Astrocyte of the hippocampus (primary cell): Measurements from ENCODE around the gene MVB12A.
A peak's percentile ranks its signal among the peaks of the same experiment; 100 is the strongest.

ENCODE experiments used
- DNase-seq: peaks from one replicate; pipeline ENCODE4 v3.0.0; 2011; ENCODE audit warnings: low read depth, low spot score

Gene MVB12A

GRCh38 chr19:17419621-17420474, at the start of gene MVB12A:
TSS of gene MVB12A (plus strand) at chr19:17420047. CDS start at chr19:17420136, 89 bp downstream.
- DNase-seq, result peak; percentile 100

GRCh38 chr19:17376935-17377600, 42.8 kb upstream of the MVB12A start, which contains the start of gene PLVAP:
TSS of gene PLVAP (minus strand) at chr19:17377342. CDS start at chr19:17377288, 54 bp downstream.
- no peak for DNase-seq

GRCh38 chr19:17378271-17378670, 41.6 kb upstream of the MVB12A start:
- no peak for DNase-seq

GRCh38 chr19:17379221-17379631, 40.6 kb upstream of the MVB12A start:
- no peak for DNase-seq

GRCh38 chr19:17380426-17381138, 39.3 kb upstream of the MVB12A start:
- no peak for DNase-seq

- DNase-seq, result peak; percentile 75
Observed at GRCh38 chr19:17385878-17386611, 33.8 kb upstream of the MVB12A start.

GRCh38 chr19:17389288-17389687, 30.6 kb upstream of the MVB12A start:
- no peak for DNase-seq

- DNase-seq, result peak; percentile 37
Observed at GRCh38 chr19:17389957-17390664, 29.7 kb upstream of the MVB12A start.

- peak; percentile 98 for DNase-seq
Observed at GRCh38 chr19:17390665-17391370, 29.0 kb upstream of the MVB12A start.

- no peak for DNase-seq
Observed at GRCh38 chr19:17391371-17392151, 28.3 kb upstream of the MVB12A start.

GRCh38 chr19:17393002-17393401, 26.8 kb upstream of the MVB12A start:
- no peak for DNase-seq

- DNase-seq, result no peak
Observed at GRCh38 chr19:17393914-17394313, 25.9 kb upstream of the MVB12A start, which contains the start of gene CCDC194. TSS of gene CCDC194 (minus strand) at chr19:17394196. CDS start at chr19:17394158, 38 bp downstream.

GRCh38 chr19:17394891-17395415, 24.9 kb upstream of the MVB12A start:
- peak; percentile 72 for DNase-seq

- DNase-seq, result no peak
Observed at GRCh38 chr19:17398902-17399527, 20.8 kb upstream of the MVB12A start.

- DNase-seq, result no peak
Observed at GRCh38 chr19:17401628-17402027, 18.2 kb upstream of the MVB12A start.

- DNase-seq, result no peak
Observed at GRCh38 chr19:17402982-17403855, 16.6 kb upstream of the MVB12A start.

- no peak for DNase-seq
Observed at GRCh38 chr19:17404015-17404414, 15.8 kb upstream of the MVB12A start.
